T-helper 2 cell treated with Interferon-gamma antibody and Interleukin-4, amounts not matched to agents 5 μg/mL and 100 μg/mL, for 36 hours (primary cell): ENCODE measurements around the gene ARIH2.

Source experiments
- DNase-seq: peaks from one replicate; pipeline ENCODE4 v3.0.0; 2021; ENCODE audit warnings: low spot score
- H3K27ac Mint-ChIP-seq: one replicate; pipeline ENCODE4 v1.8.0; 2021; ENCODE audit warnings: mild to moderate bottlenecking, mixed read lengths
- H3K27me3 Mint-ChIP-seq: one replicate; pipeline ENCODE4 v1.8.0; 2021; ENCODE audit warnings: low read depth, mixed read lengths
- H3K36me3 Mint-ChIP-seq: one replicate; pipeline ENCODE4 v1.8.0; 2021; ENCODE audit warnings: low read depth, mixed read lengths
- H3K4me1 Mint-ChIP-seq: one replicate; pipeline ENCODE4 v1.8.0; 2021; ENCODE audit warnings: low read depth, mixed read lengths
- H3K4me3 Mint-ChIP-seq: one replicate; pipeline ENCODE4 v1.8.0; 2022; ENCODE audit warnings: mild to moderate bottlenecking, moderate library complexity, mixed read lengths
- H3K9me3 Mint-ChIP-seq: one replicate; pipeline ENCODE4 v1.8.0; 2021; ENCODE audit warnings: mixed read lengths

The ARIH2 gene

GRCh38 chr3:48945432-48945831 is 26.8 kb downstream of the ARIH2 start:
- no peak for DNase-seq
- H3K4me1 Mint-ChIP-seq = peaks cover 25% of the 10 kb centered on the region
- H3K27me3 Mint-ChIP-seq = no peaks in the 10 kb centered on the region
- H3K9me3 Mint-ChIP-seq = no peaks in the 10 kb centered on the region
- H3K27ac Mint-ChIP-seq = peak overlapping the region; percentile 41
- peaks cover 17% of the 10 kb centered on the region for H3K36me3 Mint-ChIP-seq
- peak overlapping the region; percentile 10 for H3K4me3 Mint-ChIP-seq

- H3K4me3 Mint-ChIP-seq = no peak overlapping the region
Measured at GRCh38 chr3:48945891-48946549, 27.4 kb downstream of the ARIH2 start.

GRCh38 chr3:48949376-48949717 is 30.7 kb downstream of the ARIH2 start:
- H3K27ac Mint-ChIP-seq = peak overlapping the region; percentile 6
- H3K27me3 Mint-ChIP-seq = no peaks in the 10 kb centered on the region
- no peak overlapping the region for H3K4me3 Mint-ChIP-seq
- peaks cover 15% of the 10 kb centered on the region for H3K36me3 Mint-ChIP-seq
- peaks cover 18% of the 10 kb centered on the region for H3K4me1 Mint-ChIP-seq
- no peak for DNase-seq
- H3K9me3 Mint-ChIP-seq = no peaks in the 10 kb centered on the region

More at GRCh38 chr3:48945891-48946549, 27.4 kb downstream of the ARIH2 start:
- Mint-ChIP-seq H3K4me1 (peaks cover 25% of the 10 kb centered on the region), H3K27ac (no peak overlapping the region), H3K36me3 (peaks cover 17% of the 10 kb centered on the region), H3K27me3 (no peaks in the 10 kb centered on the region), H3K9me3 (no peaks in the 10 kb centered on the region)
- DNase-seq = no peak

GRCh38 chr3:48950051-48950450 is 31.4 kb downstream of the ARIH2 start:
- Mint-ChIP-seq H3K27ac (no peak overlapping the region), H3K4me3 (no peak overlapping the region), H3K4me1 (peaks cover 13% of the 10 kb centered on the region), H3K9me3 (no peaks in the 10 kb centered on the region), H3K27me3 (no peaks in the 10 kb centered on the region), H3K36me3 (peaks cover 11% of the 10 kb centered on the region)
- no peak for DNase-seq

GRCh38 chr3:48951764-48952163 is 33.1 kb downstream of the ARIH2 start:
- no peak overlapping the region for H3K4me3 Mint-ChIP-seq
- peaks cover 8% of the 10 kb centered on the region for H3K4me1 Mint-ChIP-seq
- H3K27me3 Mint-ChIP-seq = no peaks in the 10 kb centered on the region
- H3K27ac Mint-ChIP-seq = no peak overlapping the region
- DNase-seq = no peak
- no peaks in the 10 kb centered on the region for H3K9me3 Mint-ChIP-seq
- H3K36me3 Mint-ChIP-seq = peaks cover 9% of the 10 kb centered on the region

GRCh38 chr3:48952510-48953118 is 34.0 kb downstream of the ARIH2 start:
- Mint-ChIP-seq H3K27me3 (no peaks in the 10 kb centered on the region), H3K4me1 (peaks cover 9% of the 10 kb centered on the region), H3K4me3 (no peak overlapping the region), H3K27ac (peak overlapping the region; percentile 2), H3K36me3 (peaks cover 12% of the 10 kb centered on the region), H3K9me3 (no peaks in the 10 kb centered on the region)
- no peak for DNase-seq

GRCh38 chr3:48957006-48957705 is 38.5 kb downstream of the ARIH2 start:
- no peak overlapping the region for H3K4me3 Mint-ChIP-seq
- H3K4me1 Mint-ChIP-seq = peaks cover 6% of the 10 kb centered on the region
- H3K9me3 Mint-ChIP-seq = no peaks in the 10 kb centered on the region
- no peak overlapping the region for H3K27ac Mint-ChIP-seq
- peaks cover 19% of the 10 kb centered on the region for H3K36me3 Mint-ChIP-seq
- DNase-seq = no peak
- no peaks in the 10 kb centered on the region for H3K27me3 Mint-ChIP-seq

DNA sequence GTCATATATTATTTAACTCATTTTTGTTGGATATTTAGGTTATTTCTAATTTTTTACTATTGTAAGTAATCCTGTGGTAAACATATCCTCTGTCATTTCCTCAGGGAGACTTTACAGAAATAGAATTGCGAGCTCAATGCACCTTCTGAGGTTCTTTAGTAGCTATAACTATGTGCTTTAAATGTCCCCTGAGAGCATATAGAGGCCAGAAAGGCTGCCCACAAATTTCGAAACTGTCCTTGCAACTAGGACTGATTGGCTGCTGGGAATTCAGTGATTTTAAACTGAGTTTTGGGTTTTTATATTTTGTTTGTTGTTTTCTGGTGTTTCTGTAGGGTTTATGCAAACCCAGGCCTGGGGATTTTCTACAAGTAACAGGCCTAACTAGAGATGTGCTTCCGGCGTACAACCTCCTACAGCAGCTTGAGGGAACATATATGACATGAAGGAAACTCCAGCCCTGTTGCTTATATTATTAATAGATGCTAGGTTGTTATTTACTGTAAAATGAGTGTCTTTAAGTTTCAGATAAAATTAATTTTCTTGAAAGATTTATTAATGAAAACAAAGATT is 42.3 kb downstream of the ARIH2 start:
- no peak overlapping the region for H3K27ac Mint-ChIP-seq

DNA sequence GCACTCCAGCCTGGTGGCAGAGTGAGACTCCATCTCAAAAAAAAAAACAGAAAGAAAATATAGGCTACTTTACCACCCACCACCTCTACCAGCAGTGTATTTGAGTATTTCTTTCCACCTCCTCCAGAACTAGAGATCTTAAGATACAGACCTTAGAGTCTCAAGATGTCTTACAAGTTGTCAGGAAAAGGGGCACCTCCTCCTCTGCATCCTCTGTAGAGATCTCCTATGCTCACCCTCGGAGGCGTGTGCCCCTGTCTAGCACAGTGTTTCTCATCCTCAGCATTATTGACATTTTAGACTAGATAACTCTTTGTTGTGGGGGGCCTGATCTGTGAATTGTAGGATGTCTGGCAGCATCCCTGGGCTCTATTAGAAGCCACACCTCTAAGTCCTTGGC is 43.7 kb downstream of the ARIH2 start:
- no peak overlapping the region for H3K4me3 Mint-ChIP-seq
- no peak overlapping the region for H3K27ac Mint-ChIP-seq
- peaks cover 35% of the 10 kb centered on the region for H3K36me3 Mint-ChIP-seq
- H3K4me1 Mint-ChIP-seq = peaks cover 12% of the 10 kb centered on the region
- no peaks in the 10 kb centered on the region for H3K27me3 Mint-ChIP-seq
- H3K9me3 Mint-ChIP-seq = no peaks in the 10 kb centered on the region
- no peak for DNase-seq

More for the DNA sequence above, 42.3 kb downstream of the ARIH2 start:
- Mint-ChIP-seq H3K4me3 (no peak overlapping the region), H3K4me1 (peaks cover 2% of the 10 kb centered on the region), H3K36me3 (peaks cover 32% of the 10 kb centered on the region), H3K9me3 (no peaks in the 10 kb centered on the region), H3K27me3 (no peaks in the 10 kb centered on the region)
- DNase-seq = no peak

DNA sequence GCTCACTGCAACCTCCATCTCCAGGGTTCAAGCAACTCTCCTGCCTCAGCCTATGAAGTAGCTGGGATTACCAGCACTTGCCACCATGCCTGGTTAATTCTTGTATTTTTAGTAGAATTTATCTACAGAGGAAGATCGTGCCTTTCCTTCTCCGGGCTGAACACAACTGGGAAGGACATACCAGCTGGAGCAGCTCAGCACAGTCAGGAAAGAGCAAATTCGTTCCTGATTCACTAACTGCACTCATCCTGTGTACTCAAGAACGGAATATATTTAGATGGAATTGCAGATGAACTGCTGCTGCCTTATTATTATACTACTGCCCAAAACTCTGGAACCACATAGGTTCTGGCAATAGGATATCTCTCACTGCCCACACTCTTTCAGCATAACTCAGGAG is 44.3 kb downstream of the ARIH2 start:
- Mint-ChIP-seq H3K4me3 (no peak overlapping the region), H3K27me3 (no peaks in the 10 kb centered on the region), H3K36me3 (peaks cover 36% of the 10 kb centered on the region), H3K27ac (no peak overlapping the region), H3K4me1 (peaks cover 11% of the 10 kb centered on the region), H3K9me3 (no peaks in the 10 kb centered on the region)
- DNase-seq = no peak

GRCh38 chr3:48963591-48963990 is 44.9 kb downstream of the ARIH2 start:
- no peak for DNase-seq
- Mint-ChIP-seq H3K9me3 (no peaks in the 10 kb centered on the region), H3K4me3 (no peak overlapping the region), H3K4me1 (peaks cover 11% of the 10 kb centered on the region), H3K27ac (no peak overlapping the region), H3K27me3 (no peaks in the 10 kb centered on the region), H3K36me3 (peaks cover 33% of the 10 kb centered on the region)

GRCh38 chr3:48966367-48966766 is 47.7 kb downstream of the ARIH2 start:
- Mint-ChIP-seq H3K4me1 (peaks cover 11% of the 10 kb centered on the region), H3K9me3 (no peaks in the 10 kb centered on the region), H3K27me3 (no peaks in the 10 kb centered on the region), H3K27ac (no peak overlapping the region), H3K36me3 (peaks cover 52% of the 10 kb centered on the region), H3K4me3 (no peak overlapping the region)
- DNase-seq = no peak

- H3K4me3 Mint-ChIP-seq = no peak overlapping the region
- H3K27ac Mint-ChIP-seq = peak overlapping the region; percentile 17
- H3K9me3 Mint-ChIP-seq = no peaks in the 10 kb centered on the region
- peaks cover 54% of the 10 kb centered on the region for H3K36me3 Mint-ChIP-seq
- DNase-seq = no peak
- H3K27me3 Mint-ChIP-seq = no peaks in the 10 kb centered on the region
- H3K4me1 Mint-ChIP-seq = peaks cover 11% of the 10 kb centered on the region
Measured at GRCh38 chr3:48966876-48967361, 48.3 kb downstream of the ARIH2 start.

- Mint-ChIP-seq H3K4me1 (peaks cover 11% of the 10 kb centered on the region), H3K9me3 (no peaks in the 10 kb centered on the region)
Measured at GRCh38 chr3:48970586-48970985, 51.9 kb downstream of the ARIH2 start.

More at GRCh38 chr3:48970586-48970985, 51.9 kb downstream of the ARIH2 start:
- no peak for DNase-seq
- Mint-ChIP-seq H3K27ac (no peak overlapping the region), H3K4me3 (no peak overlapping the region), H3K36me3 (peaks cover 45% of the 10 kb centered on the region), H3K27me3 (no peaks in the 10 kb centered on the region)
